AG04450 (cell line): ENCODE data around the gene CAPZA1. TPM values are rescaled to one million over a fixed set of nuclear protein-coding genes. Genes with fewer than 3 reads are reported as not detected.

Source experiments
- CTCF ChIA-PET: fragments of 300-600, 350-600 bp; formaldehyde crosslinking; extraction: SDS; loops from one replicate; lab custom pipeline; 2022; ENCODE audit warnings: antibody characterized with exemption, inconsistent platforms; lab: Charles Lee
- POLR2A ChIA-PET: fragments of 350-600 bp; formaldehyde crosslinking; extraction: SDS; loops from one replicate; lab custom pipeline; 2021; ENCODE audit warnings: antibody characterized with exemption, inconsistent platforms; lab: Yijun Ruan, JAX
- DNase-seq: peaks from one replicate; pipeline ENCODE4 v3.0.0-alpha.2; 2011; ENCODE audit warnings: low read depth, low spot score
- H3K27ac ChIP-seq: one replicate; pipeline ENCODE4 v1.5.1; 2012; ENCODE audit warnings: low read depth, low read length, control low read depth
- H3K27me3 ChIP-seq: one replicate; pipeline ENCODE4 v1.6.0; 2012; ENCODE audit warnings: low read length; ENCODE audit not compliant: control insufficient read depth, insufficient read depth
- H3K4me3 ChIP-seq: 2 replicates; pipeline ENCODE4 v1.5.1; 2011; ENCODE audit warnings: mild to moderate bottlenecking, low read depth, low read length, control low read depth
- H3K9me3 ChIP-seq: 2 replicates; pipeline ENCODE4 v1.5.1; 2012; ENCODE audit warnings: low read length; ENCODE audit not compliant: control insufficient read depth, insufficient read depth
- polyA plus RNA-seq: library from polyadenylated mRNA; depleted of rRNA; stranded (reverse); fragments of >200 nt; gene quantifications from 2 replicates; pipeline ENCODE4 v1.2.3, GENCODE V29; 2011
- TF ChIP-seq, protein P1 (sequence below): IDR thresholded peaks from 2 replicates; pipeline ENCODE4 v1.5.1; 2011; ENCODE audit warnings: low read depth, low read length, control low read depth, inconsistent platforms

The CAPZA1 gene
- polyA plus RNA-seq, 1 experiment = 273 TPM

- H3K27me3 ChIP-seq = no peaks in the 10 kb centered on the region
- H3K9me3 ChIP-seq = no peaks in the 10 kb centered on the region
- TF ChIP-seq, protein P1, sequence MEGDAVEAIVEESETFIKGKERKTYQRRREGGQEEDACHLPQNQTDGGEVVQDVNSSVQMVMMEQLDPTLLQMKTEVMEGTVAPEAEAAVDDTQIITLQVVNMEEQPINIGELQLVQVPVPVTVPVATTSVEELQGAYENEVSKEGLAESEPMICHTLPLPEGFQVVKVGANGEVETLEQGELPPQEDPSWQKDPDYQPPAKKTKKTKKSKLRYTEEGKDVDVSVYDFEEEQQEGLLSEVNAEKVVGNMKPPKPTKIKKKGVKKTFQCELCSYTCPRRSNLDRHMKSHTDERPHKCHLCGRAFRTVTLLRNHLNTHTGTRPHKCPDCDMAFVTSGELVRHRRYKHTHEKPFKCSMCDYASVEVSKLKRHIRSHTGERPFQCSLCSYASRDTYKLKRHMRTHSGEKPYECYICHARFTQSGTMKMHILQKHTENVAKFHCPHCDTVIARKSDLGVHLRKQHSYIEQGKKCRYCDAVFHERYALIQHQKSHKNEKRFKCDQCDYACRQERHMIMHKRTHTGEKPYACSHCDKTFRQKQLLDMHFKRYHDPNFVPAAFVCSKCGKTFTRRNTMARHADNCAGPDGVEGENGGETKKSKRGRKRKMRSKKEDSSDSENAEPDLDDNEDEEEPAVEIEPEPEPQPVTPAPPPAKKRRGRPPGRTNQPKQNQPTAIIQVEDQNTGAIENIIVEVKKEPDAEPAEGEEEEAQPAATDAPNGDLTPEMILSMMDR = no peak
- ChIA-PET CTCF (interaction anchor here (0.6 to 1.0 kb wide), 2 partner anchors 31 to 1071 kb away, joined by 3 read pairs; no protein-coding TSS in a partner anchor), POLR2A (no interaction called here)
- DNase-seq = no peak
- no peak overlapping the region for H3K4me3 ChIP-seq
- H3K27ac ChIP-seq = no peak overlapping the region
Observed at GRCh38 chr1:112688781-112689193, 69.2 kb downstream of the CAPZA1 start.

DNA sequence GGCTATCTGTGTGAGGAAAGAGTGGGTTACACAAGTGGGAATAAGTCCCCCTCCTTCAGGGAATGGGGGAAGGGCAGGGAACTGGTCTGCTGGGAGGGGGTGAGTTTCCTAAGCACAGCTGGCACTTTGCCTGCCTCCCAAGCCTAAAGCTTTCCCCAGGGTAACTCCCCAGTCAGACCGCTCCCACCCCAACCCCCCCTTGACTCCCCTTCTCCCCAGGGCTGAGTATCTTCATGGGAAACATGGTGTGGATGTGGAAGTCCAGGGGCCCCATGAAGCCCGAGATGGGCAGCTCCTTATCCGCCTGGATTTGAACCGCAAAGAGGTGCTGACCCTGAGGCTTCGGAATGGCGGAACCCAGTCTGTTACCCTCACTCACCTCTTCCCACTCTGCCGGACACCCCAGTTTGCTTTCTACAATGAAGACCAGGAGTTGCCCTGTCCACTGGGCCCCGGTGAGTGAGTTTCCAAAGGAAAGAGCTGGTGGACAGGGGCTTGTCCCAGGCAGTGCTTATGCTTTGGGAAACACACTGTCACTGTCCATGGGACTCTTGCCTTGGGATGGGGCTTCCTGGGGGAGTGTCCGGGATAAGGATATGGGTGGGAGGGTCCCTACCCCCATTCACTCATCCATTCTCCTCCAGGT lies 69.7 kb downstream of the CAPZA1 start:
- Histone ChIP-seq H3K27me3 (no peaks in the 10 kb centered on the region), H3K9me3 (no peaks in the 10 kb centered on the region), H3K4me3 (no peak overlapping the region), H3K27ac (no peak overlapping the region)
- no peak for DNase-seq
- POLR2A ChIA-PET = no interaction called here
- CTCF ChIA-PET = interaction anchor here (0.6 to 1.0 kb wide), 2 partner anchors 30 to 1070 kb away, joined by 3 read pairs; no protein-coding TSS in a partner anchor
- TF ChIP-seq, protein P1 = no peak

GRCh38 chr1:112689842-112690237 lies 70.2 kb downstream of the CAPZA1 start:
- POLR2A ChIA-PET = no interaction called here
- CTCF ChIA-PET = interaction anchor here (1.0 kb wide), 1 partner anchor 30 kb away, joined by 3 read pairs; no protein-coding TSS in a partner anchor
- H3K4me3 ChIP-seq = no peak overlapping the region
- H3K27me3 ChIP-seq = no peaks in the 10 kb centered on the region
- no peak overlapping the region for H3K27ac ChIP-seq
- no peaks in the 10 kb centered on the region for H3K9me3 ChIP-seq
- DNase-seq = no peak
- TF ChIP-seq, protein P1 = no peak

DNA sequence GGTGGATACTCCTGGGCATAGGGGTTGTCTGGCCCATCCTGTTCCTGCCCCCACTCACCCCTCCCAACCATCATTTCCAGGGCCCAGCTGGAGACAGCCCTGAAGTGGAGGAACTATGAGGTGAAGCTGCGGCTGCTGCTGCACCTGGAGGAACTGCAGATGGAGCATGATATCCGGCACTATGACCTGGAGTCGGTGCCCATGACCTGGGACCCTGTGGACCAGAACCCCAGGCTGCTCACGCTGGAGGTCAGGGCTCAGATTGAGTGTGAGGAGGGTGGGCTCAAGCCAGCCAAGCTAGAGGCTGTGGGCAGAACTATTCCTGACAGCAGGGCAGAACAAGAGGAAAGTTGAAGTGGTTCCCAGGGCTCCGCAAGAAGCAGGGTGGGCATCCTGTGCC lies 73.0 kb downstream of the CAPZA1 start:
- no peak for DNase-seq
- no peaks in the 10 kb centered on the region for H3K9me3 ChIP-seq
- ChIA-PET CTCF (no interaction called here), POLR2A (no interaction called here)
- no peaks in the 10 kb centered on the region for H3K27me3 ChIP-seq
- H3K27ac ChIP-seq = no peak overlapping the region
- TF ChIP-seq, protein P1 = no peak
- no peak overlapping the region for H3K4me3 ChIP-seq

DNA sequence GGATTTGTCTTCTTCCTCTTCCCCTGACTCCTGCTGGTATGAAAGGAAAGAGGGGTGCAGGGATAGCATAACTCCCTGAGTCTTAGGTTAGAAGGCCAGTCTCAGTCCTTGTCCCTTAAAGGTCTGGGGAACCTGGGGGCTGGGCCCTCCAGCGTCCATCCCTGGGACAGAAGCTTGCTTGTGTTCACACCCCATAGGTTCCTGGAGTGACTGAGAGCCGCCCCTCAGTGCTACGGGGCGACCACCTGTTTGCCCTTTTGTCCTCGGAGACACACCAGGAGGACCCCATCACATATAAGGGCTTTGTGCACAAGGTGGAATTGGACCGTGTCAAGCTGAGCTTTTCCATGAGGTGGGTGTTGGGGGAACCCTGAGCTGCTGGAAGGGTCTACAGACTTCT lies 74.2 kb downstream of the CAPZA1 start:
- TF ChIP-seq, protein P1 = no peak
- H3K27me3 ChIP-seq = no peaks in the 10 kb centered on the region
- ChIA-PET CTCF (no interaction called here), POLR2A (no interaction called here)
- no peak overlapping the region for H3K4me3 ChIP-seq
- no peak for DNase-seq
- no peaks in the 10 kb centered on the region for H3K9me3 ChIP-seq
- no peak overlapping the region for H3K27ac ChIP-seq
